ENCODE data around the gene RGS1.

GRCh38 chr1:192580351-192580962, 4.9 kb downstream of the RGS1 start:
- no peak for TF ChIP-seq CTCF (IDR thresholded peaks at IDR 0.05)
- no peak for TF ChIP-seq POLR2A (IDR thresholded peaks at IDR 0.05)
- TF ChIP-seq POLR2AphosphoS5 (IDR thresholded peaks at IDR 0.05; ENCODE audit: insufficient read depth in 1 of 2, low read depth in 1 of 2), result no peak

All from vagina (tissue), 2 donors.